Vagina (tissue), 2 donors: ENCODE data around the gene SDCCAG8.

Source experiments
- CTCF ChIP-seq, 3 experiments: fragments of 450-650 bp in 2 of 3; fragments of 200-600 bp in 1 of 3; sonication (generic) in 1 of 3; IDR thresholded peaks; one replicate each; pipeline ENCODE4 v1.5.1; 2017 to 2019; ENCODE audit warnings: antibody characterized with exemption in 3 of 3, mild to moderate bottlenecking in 2 of 3, moderate library complexity in 2 of 3
- POLR2A ChIP-seq, 2 donors: fragments of 450-650 bp; IDR thresholded peaks; one replicate each; pipeline ENCODE4 v1.6.1; 2017; ENCODE audit warnings: antibody characterized with exemption in 2 of 2, mild to moderate bottlenecking in 2 of 2, moderate library complexity in 2 of 2

GRCh38 chr1:243470502-243470901 is 214.7 kb downstream of the SDCCAG8 start:
- no peak for TF ChIP-seq CTCF (IDR thresholded peaks at IDR 0.05)
- TF ChIP-seq POLR2A (IDR thresholded peaks at IDR 0.05) = no peak
